Endodermal cell (in vitro differentiated cells): Measurements from ENCODE around the gene FAM222B. TPM values are rescaled to one million over a fixed set of nuclear protein-coding genes. Genes with fewer than 3 reads are reported as not detected.

ENCODE experiments used
- DNase-seq: peaks from one replicate; pipeline ENCODE4 v3.0.0-alpha.2; 2017
- H3K27ac ChIP-seq: 2 replicates; pipeline ENCODE4 v1.5.1; 2013; ENCODE audit warnings: mild to moderate bottlenecking, low read depth, low read length, moderate library complexity
- H3K27me3 ChIP-seq: 2 replicates; pipeline ENCODE4 v1.6.1; 2013; ENCODE audit warnings: mild to moderate bottlenecking, low read length, moderate library complexity; ENCODE audit not compliant: insufficient read depth, control insufficient read depth, poor library complexity, severe bottlenecking
- H3K36me3 ChIP-seq: 2 replicates; pipeline ENCODE4 v1.7.0; 2013; ENCODE audit warnings: mild to moderate bottlenecking, low read length, moderate library complexity; ENCODE audit not compliant: control insufficient read depth, insufficient read depth
- H3K4me1 ChIP-seq: one replicate; pipeline ENCODE4 v1.7.0; 2013; ENCODE audit warnings: low read length; ENCODE audit not compliant: control insufficient read depth, insufficient read depth
- H3K4me3 ChIP-seq: 2 replicates; pipeline ENCODE4 v1.5.1; 2013; ENCODE audit warnings: mild to moderate bottlenecking, low read length, moderate library complexity
- H3K9ac ChIP-seq: 2 replicates; pipeline ENCODE4 v1.6.1; 2013; ENCODE audit warnings: mild to moderate bottlenecking, low read length, moderate library complexity; ENCODE audit not compliant: poor library complexity, severe bottlenecking; ENCODE audit errors: extremely low read depth
- H3K9me3 ChIP-seq: 2 replicates; pipeline ENCODE4 v1.6.1; 2013; ENCODE audit warnings: mild to moderate bottlenecking, low read length, moderate library complexity; ENCODE audit not compliant: control insufficient read depth
- H3K27ac Mint-ChIP-seq: 2 replicates; pipeline ENCODE4 v1.8.0; 2020; ENCODE audit warnings: mixed read lengths
- H3K27me3 Mint-ChIP-seq: 2 replicates; pipeline ENCODE4 v1.8.0; 2021; ENCODE audit warnings: mild to moderate bottlenecking, mixed read lengths; ENCODE audit not compliant: insufficient read depth
- H3K36me3 Mint-ChIP-seq: 2 replicates; pipeline ENCODE4 v1.8.0; 2020; ENCODE audit warnings: low read depth, mixed read lengths
- H3K4me1 Mint-ChIP-seq: 2 replicates; pipeline ENCODE4 v1.8.0; 2020; ENCODE audit warnings: mixed read lengths
- H3K4me3 Mint-ChIP-seq: 2 replicates; pipeline ENCODE4 v1.8.0; 2020; ENCODE audit warnings: mild to moderate bottlenecking, moderate library complexity, mixed read lengths
- H3K9me3 Mint-ChIP-seq: 2 replicates; pipeline ENCODE4 v1.8.0; 2020; ENCODE audit warnings: mild to moderate bottlenecking, mixed read lengths
- WGBS, 2 experiments: methylation state at CpG; one replicate each; pipeline versions ENCODE4 v1.1.5 to v1.1.7; 2013; ENCODE audit warnings: missing lambda C conversion rate in 2 of 2, mixed read lengths in 1 of 2; ENCODE audit not compliant: insufficient coverage in 1 of 2, insufficient read length in 1 of 2; 5-methylcytosine and 5-hydroxymethylcytosine counted together
- total RNA-seq, 2 donors: library from RNA; stranded (reverse); fragmentation: NEBNext Ultra II Directional in 1 of 2; extraction: Animal tissue kit (Norgen Biotek cat#: 25700) in 1 of 2; gene quantifications; 2 replicates in 1 of 2; 3 replicates in 1 of 2; pipeline ENCODE4 v1.2.1, GENCODE V29; 2021
- TF ChIP-seq, protein P1 (sequence below): fragments of 200-600 bp; sonication (generic); conservative IDR thresholded peaks from 2 replicates; pipeline ENCODE4 v1.5.0; 2021; ENCODE audit warnings: antibody characterized with exemption, mild to moderate bottlenecking

Gene FAM222B
- total RNA-seq, 2 donors from 2014 or later: 59.2 to 75.7 TPM

DNA sequence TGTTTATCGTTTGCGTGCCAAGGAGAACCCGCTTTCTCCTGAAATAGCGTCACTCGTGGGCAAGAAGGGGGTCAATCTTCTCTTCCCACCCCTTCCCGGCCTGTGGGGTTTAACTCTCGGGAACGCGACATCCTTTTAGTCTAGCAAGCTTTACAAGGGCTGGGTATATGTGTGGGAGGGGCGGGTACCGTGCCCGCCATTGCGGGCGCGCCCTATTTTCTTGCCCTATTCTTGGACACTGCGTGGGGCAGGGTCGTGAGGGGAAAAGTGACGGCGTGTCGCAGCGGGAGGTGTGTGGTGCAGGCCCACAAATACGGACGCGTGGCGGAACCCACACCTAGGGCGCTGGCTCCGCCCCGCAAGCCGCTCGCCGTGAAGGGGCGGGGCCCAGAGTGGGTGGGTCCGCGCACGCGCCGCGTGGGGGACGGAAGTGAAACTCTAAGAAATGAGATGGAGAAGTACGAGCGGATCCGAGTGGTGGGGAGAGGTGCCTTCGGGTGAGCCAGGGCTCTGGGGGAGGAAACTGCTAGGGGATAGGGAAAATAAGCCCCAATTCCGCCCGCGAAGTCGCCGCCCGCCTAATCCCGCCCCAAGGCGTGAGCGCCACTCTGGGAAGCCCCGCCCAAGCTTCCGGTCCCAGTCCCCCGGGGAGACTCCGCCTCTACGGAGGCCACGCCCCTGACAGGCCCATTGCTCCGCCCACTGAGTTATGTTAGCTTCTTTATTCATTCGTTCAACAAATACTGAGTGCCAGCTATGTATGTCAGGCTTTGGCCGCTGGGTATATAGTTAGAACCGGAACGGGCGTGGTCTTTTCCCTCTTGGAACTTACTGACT is 114.0 kb downstream of the FAM222B start, which contains the start of gene NEK8:
TSS of gene NEK8 (plus strand) at position 425 of the 837 bp plus-strand sequence. CDS start at position 451, 26 bp downstream.
- Histone ChIP-seq H3K27ac (peak within 1 kb of the TSS; percentile 55), H3K27me3 (no peaks in the 10 kb centered on the region), H3K9ac (peak within 1 kb of the TSS; percentile 75), H3K4me3 (peak within 1 kb of the TSS; percentile 92), H3K4me1 (no peaks in the 10 kb centered on the region), H3K9me3 (no peaks in the 10 kb centered on the region), H3K36me3 (peaks cover 12% of the 10 kb centered on the region)
- Mint-ChIP-seq H3K27ac (peak within 1 kb of the TSS; percentile 97), H3K4me3 (peak within 1 kb of the TSS; percentile 89), H3K4me1 (peaks cover 20% of the 10 kb centered on the region), H3K27me3 (no peaks in the 10 kb centered on the region), H3K9me3 (no peaks in the 10 kb centered on the region), H3K36me3 (peaks cover 12% of the 10 kb centered on the region)
- TF ChIP-seq, protein P1, sequence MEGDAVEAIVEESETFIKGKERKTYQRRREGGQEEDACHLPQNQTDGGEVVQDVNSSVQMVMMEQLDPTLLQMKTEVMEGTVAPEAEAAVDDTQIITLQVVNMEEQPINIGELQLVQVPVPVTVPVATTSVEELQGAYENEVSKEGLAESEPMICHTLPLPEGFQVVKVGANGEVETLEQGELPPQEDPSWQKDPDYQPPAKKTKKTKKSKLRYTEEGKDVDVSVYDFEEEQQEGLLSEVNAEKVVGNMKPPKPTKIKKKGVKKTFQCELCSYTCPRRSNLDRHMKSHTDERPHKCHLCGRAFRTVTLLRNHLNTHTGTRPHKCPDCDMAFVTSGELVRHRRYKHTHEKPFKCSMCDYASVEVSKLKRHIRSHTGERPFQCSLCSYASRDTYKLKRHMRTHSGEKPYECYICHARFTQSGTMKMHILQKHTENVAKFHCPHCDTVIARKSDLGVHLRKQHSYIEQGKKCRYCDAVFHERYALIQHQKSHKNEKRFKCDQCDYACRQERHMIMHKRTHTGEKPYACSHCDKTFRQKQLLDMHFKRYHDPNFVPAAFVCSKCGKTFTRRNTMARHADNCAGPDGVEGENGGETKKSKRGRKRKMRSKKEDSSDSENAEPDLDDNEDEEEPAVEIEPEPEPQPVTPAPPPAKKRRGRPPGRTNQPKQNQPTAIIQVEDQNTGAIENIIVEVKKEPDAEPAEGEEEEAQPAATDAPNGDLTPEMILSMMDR: no peak
- WGBS, 2 experiments: 0% methylated on average over 6 to 61 of the region's 64 CpGs
- peak; percentile 99 for DNase-seq

DNA sequence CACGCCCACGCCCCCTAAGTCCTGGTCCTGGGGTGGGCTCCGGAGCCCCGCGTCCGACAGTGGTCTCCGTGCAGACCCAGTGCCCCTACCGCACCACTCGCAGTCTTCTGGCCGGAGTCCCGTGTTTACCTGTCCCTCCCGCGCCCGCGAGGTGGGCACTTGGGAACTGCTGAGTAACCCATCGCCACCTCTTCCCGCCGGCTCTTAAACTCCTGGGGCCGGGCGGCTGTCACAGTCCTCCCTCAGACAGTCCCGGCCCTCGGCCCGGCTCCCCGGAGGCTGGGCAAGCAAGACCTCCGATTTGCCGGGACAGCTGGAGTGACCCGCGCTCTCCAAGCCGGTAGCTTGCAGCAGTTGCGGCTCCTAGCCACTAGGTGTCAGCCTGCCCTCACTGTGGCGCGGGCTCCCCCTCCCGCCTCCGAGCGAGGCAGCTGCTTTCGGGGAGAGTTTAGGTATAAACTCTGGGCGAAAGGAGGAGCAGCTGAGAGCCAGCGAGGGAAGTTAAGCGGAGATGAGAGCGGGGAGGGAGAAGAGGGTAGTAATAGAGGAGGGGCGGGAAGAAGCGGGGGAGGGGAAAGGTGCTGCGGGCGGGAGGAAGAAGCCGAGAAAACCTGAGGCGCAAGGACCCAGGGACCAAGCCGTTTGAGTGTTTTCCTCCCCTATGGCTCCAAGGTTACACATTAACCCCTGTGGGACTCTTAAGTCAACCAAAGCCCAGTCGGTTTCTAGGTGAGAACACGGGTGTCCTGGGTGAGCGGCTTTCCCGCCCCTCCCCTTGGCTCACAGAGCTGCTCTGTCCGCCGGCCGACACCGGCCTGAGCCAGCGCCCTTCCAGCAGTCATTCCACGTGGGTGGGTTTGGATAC is 115.7 kb downstream of the FAM222B start:
- Histone ChIP-seq H3K4me3 (peak overlapping the region; percentile 92), H3K4me1 (peaks cover 4% of the 10 kb centered on the region), H3K36me3 (peaks cover 27% of the 10 kb centered on the region), H3K9me3 (no peaks in the 10 kb centered on the region), H3K27ac (peak overlapping the region; percentile 85), H3K9ac (peak overlapping the region; percentile 75), H3K27me3 (no peaks in the 10 kb centered on the region)
- peak overlapping the region; percentile 97 for H3K27ac Mint-ChIP-seq
- TF ChIP-seq, protein P1: peak; percentile 99
- H3K36me3 Mint-ChIP-seq: peaks cover 28% of the 10 kb centered on the region
- WGBS, 2 experiments: 0% methylated on average over 20 to 55 of the region's 57 CpGs
- H3K27me3 Mint-ChIP-seq: no peaks in the 10 kb centered on the region
- peak; percentile 100 for DNase-seq
- H3K4me1 Mint-ChIP-seq: peaks cover 31% of the 10 kb centered on the region
- H3K4me3 Mint-ChIP-seq: peak overlapping the region; percentile 89
- no peaks in the 10 kb centered on the region for H3K9me3 Mint-ChIP-seq

DNA sequence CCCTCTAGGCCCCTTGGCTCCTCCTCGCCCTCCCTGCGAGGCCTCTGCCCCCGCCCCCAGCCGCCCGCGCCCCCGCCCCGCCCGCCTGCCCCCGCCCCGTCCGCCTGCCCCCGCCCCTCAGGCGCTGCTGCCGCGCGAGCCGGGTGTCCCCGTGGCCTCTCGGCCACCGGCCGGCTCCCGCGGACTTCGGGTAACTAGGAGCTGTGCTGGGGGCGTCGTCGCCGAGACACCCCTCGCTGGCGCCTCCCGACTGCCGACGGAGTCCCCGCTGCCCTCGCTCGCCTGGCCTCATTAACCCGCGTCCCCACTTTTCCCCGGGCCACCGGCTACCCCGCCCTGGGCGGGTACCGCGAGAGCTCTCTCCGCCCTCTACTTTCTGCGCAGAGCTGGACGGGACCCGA is 116.4 kb downstream of the FAM222B start, which contains the start of gene TLCD1:
TSS of gene TLCD1 (minus strand) at position 8 of the 401 bp plus-strand sequence. CDS start 136 bp downstream, outside the sequence.
- TF ChIP-seq, protein P1: no peak
- H3K4me1 ChIP-seq: peaks cover 6% of the 10 kb centered on the region
- Mint-ChIP-seq H3K36me3 (peaks cover 34% of the 10 kb centered on the region), H3K4me1 (peaks cover 37% of the 10 kb centered on the region), H3K9me3 (no peaks in the 10 kb centered on the region), H3K27ac (peak within 1 kb of the TSS; percentile 99), H3K4me3 (peak within 1 kb of the TSS; percentile 89), H3K27me3 (no peaks in the 10 kb centered on the region)
- peak within 1 kb of the TSS; percentile 75 for H3K9ac ChIP-seq
- H3K9me3 ChIP-seq: no peaks in the 10 kb centered on the region
- peak within 1 kb of the TSS; percentile 85 for H3K27ac ChIP-seq
- WGBS, 2 experiments: 0% methylated on average over 5 to 49 of the region's 49 CpGs
- H3K27me3 ChIP-seq: no peaks in the 10 kb centered on the region
- peak within 1 kb of the TSS; percentile 92 for H3K4me3 ChIP-seq
- peaks cover 32% of the 10 kb centered on the region for H3K36me3 ChIP-seq
- peak; percentile 94 for DNase-seq
